HG02938 (cell line): ENCODE data around the gene ITPK1.

Source experiments
- ATAC-seq: cut with Tn5 transposase; IDR thresholded peaks from one replicate; pipeline ENCODE4 v1.9.1; 2021; ENCODE audit warnings: mild to moderate bottlenecking, moderate library complexity; ENCODE audit not compliant: unreplicated experiment

ITPK1 gene

DNA sequence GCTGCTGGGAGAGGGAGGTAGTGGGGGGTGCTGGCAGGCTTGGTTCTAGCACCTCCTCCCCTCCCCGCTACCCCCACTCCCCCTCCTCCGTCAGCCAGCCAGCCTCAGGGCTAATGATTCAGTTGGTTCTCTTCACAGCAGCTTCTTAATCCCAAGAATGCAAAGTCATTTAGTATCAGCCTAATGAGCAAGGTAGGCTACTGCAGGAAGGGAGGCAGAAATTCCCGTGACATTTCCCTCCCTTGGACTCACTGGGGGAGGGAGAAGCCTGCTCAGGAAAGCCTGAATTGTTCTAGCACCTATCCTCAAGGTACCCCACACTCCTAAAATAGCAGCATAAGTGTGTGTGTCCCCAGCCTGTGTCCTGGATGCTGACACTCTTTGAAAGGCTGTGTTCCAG lies 29.8 kb downstream of the ITPK1 start:
- ATAC-seq = no peak

DNA sequence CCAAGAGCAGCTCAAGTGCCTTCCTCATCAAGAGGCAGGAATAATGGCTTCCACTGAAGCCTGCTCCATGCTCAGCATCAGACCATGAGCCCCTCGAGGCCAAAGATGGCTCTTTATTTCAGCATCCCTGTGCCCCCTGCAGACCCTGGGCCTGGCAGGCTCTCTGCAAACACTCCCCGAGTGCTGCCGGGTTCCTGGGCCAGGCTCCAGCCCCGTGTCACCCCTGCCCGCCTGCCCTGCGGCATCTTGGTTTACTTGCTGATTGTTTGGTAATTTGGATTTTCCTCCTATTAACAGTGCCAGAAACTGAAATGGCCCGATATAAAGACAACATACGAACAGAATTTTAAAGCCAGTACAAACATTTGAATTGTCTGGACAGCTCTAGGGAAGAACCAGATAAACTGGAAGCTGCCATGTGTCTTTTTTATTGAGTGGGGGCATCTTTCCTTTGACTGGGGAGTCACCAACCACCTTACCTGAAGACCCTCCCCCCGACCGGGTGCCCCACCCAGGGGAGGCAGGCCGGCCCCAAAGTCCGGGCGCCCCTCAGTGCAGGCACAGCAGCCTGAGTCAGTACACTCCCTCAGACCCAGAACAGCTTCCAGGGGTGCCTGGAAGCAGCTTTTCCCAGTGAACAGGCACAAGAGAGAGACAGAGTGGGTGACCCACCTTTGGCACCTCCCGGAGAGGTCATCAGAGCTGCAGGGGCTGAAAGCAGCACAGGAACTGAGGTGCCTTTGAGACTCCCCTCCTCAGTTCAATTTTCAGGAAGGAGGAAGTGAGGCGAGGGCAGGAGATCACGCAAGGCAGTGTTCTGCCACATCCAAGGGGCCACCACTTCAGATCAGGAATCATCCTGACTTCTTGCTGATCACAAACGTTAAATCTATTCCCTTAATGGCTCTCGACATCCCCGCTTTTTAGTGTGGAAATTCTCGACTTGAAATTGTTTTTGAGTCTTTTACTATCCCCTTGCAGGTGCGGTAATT lies 30.6 kb downstream of the ITPK1 start:
- no peak for ATAC-seq

DNA sequence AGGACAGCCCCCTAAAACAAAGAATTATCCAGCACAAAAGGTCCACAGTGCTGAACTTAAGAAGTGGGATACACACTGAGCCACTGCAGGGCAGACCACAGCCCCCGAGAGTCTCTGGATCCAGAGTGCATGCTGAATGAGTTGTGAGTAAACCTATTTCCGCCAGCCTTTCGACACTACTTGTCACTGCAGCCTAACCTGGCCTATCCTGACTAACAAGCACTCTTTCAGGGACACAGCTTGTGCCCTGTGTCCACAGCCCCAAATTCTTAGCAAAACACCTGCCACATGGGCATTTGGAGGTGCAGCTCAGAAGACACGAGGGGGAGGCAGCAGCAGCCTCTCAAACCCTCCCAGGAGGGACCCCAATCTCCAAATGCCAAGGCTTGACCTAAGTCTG lies 31.3 kb downstream of the ITPK1 start:
- no peak for ATAC-seq

DNA sequence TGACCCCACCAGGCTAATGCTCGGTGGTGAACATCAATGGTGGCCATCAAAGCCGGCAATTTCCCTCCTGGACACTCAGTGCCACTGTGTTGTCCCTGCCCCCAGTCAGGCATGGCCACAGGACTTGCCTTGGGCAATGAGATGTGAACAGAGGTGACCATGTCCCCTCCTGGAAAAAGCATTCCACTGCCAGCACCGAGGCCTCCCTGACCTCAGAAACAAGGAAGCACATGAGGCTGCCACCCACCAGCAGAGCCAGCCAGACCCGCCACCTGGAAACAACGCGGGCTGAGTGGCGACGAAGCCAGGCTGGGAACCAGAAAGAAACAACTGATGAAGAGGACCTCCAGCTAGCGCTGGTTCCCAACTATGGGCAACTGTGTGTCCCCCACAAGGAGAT lies 31.8 kb downstream of the ITPK1 start:
- ATAC-seq = no peak

DNA sequence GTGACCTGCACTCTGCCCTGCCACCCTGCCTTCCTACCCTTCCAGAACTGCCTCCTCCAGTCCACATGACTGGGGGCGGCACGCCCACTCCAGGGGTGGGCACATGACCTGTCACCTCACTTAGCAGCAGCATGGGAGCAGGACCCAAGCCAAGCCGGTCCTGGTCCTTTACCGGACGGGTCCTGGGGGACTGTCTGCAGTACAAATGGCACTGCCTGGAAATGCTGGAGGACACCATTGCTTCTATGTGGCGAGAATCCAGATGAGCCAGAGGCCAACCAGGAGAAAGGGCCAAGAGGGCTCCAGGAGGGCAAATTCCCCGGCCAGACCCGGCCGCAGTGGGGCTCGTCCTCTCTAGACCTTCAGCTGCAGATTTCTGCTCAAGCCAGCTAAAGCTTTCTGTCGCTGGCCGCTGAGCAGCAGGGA lies 33.1 kb downstream of the ITPK1 start:
- no peak for ATAC-seq

DNA sequence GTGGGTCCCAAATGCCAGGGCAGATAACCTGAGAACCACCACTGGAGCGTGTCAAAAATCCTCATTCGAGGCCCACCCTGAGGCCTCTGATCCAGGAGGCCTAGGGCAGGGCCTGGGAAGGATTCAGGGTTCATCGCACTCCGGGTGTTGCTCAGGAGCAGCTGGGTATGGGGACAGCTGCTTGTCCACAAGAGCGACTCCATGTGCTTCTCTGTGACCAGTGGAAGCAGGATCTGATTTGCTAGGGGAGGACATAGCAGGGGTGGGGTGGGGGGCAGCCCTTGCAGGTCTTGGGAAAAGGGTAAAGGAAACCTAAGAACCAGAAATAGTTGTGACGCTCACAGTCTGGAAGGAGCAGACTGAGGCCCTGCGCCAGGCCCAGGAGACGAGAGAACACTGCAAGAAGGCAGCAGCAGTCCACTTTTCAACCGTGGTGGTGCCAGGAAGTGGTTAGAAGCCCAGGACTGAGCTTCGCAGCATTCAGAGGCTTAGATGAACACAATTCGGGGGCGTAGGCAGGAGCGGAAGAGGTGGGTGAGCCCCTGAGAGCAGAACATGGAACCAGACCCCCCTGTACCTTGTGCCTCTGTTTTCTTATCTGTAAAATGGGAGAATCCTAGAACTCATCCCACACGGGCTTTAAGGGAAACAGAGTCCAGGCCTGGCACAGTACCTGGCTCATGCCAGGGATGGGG lies 33.7 kb downstream of the ITPK1 start:
- no peak for ATAC-seq

DNA sequence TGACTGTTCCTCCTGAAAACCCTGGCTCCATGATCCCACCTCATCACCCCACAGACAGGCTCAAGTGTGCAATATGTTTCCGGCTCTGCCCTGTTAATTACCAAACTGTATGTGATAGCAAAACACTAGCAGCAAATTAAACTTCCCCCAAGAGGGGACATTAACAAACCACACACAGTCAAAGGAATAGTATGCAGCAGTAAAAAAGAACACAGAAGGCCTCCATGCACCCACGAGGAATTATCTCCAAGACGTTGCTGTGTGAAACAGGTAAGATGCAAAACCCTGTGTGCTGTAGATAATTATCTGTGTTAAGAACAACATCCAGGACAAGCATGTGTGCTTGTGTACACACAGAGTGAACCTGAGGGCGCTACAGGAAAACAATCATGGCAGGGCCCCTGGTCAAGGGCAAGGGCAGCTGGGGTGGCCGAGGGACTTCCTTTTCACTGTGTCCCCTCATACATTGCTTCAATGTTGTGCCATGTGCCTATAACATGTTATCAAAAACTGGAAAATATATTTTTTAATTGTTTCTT lies 35.8 kb downstream of the ITPK1 start:
- no peak for ATAC-seq

DNA sequence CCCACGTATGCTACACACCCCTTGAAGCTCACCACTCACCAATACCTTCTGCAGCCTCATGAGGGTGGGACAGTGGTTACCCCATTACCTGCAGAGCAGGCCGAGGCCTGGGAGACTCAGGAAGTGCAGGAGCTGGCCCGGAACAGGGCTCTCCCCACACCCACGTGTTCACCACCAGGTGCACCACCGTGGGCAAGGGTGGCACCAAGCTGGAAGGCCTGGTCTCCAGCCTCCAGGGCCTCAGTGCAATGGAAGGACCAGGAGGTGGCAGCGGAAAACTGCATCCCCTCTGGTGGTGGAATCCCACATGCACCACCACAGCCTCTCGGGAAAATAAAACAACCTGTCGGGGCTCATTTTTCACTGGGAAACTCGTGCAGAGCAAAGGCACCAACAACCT lies 36.4 kb downstream of the ITPK1 start:
- no peak for ATAC-seq

DNA sequence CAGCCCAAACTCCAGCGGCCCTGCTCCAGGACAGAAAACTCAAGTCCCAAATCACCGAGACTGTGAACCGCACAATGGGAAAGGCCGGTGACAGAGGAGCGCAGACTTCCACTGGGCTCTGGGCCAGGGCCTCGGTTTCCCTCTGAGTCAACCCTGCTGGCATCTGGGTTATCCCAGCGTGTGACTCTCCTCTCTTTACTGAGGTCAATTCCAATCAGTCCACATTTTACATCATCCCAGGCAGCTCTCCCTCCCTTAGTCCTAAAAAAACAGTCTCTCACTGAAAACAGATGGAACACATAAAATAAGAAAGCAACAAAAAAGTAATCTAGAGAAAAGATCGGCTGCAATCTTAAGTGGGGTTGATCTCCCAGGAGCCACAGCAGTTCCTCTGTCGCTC lies 36.9 kb downstream of the ITPK1 start:
- ATAC-seq = no peak

DNA sequence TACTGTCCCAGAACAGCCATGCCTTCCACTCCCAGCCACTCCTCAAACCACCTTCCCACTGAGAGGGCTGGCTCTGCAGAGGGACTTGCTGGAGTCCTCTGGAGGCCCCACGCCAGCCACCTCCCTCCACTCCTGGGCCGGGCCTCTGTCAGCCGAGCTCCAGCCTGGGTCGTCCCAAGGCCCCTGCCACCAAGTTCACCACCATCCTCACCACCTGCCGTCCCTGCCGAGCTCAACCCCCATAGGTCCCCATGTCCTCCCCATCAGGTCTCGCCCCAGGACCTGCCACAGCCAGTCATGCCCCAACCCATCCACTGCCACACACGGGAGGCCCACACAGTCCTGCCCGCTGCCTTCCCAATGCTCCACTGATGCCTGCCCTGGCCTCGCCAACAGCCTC lies 39.0 kb downstream of the ITPK1 start:
- ATAC-seq = no peak

DNA sequence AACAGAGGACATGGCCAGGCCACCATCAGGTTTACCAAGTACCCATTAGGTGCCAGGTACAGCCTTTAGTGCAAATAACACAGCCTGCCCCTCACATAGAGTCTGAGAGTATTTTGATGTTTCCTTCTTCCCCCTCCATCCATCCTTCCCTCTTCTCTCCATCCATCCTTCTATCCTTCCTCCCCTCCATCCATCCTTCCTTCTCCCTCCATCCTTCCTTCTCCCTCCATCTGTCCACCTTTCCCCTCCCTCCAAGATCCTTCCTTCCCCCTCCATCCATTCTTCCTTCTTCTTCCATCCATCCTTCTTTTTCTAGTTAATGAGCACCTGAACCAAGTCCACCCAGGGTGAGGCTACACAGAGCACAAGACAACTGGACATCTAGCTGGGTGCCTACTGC lies 39.8 kb downstream of the ITPK1 start:
- no peak for ATAC-seq

DNA sequence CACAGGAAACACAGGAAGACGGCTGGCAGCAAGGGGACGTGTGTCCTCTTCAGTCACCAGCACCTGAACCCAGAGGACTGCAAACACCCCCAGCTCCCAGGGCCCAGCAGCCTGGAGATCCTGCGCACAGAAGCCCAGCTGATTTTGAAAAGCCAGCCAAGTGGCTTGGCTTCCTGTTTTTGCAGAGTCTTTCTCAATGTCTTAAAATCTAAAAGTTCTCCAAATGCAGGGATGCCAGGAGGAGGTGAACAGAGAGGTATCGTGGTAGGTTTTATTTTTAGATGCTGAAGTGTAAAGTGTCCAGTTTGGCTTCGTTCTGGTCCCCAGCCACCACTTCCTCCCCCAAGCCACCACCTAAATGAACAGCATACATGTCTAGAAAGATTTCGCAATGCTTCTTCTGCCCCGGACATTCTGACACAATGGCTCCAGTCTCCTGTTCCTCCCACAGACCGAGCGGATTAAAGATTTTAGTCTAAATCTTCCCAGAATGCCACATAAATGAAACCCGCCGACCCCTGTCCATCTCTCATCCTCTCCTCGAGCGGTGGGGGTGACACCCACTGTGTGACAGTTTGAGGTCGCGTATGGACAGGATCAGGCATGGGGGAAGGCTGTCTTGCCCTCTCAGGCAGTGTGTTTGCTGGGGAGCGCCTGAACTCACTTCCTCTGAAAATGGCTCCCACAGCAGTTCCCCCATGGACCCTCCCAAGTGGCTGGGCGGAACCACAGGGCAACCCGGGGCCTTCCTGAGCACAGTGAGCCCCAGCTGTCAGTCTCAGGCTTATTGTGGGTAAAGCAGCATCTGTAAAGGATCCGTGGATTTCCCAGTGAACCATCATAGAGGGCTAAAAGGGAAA lies 41.6 kb downstream of the ITPK1 start:
- no peak for ATAC-seq

DNA sequence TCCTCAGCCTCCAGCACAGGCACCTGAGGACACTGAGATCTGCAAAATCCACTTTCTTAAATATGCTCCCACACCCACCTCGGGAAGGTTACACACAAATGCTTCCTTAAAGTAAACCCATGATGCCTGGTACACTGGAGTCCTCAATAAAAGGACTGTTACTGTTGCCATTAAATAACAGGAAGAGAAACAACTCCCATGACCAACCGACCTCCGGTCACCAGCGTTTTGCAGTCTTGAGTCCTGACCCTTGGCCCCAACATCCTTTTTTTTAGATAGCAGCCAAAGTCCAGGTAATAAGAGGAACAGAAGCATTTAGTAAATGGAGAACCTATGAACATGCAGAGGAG lies 42.4 kb downstream of the ITPK1 start:
- no peak for ATAC-seq

DNA sequence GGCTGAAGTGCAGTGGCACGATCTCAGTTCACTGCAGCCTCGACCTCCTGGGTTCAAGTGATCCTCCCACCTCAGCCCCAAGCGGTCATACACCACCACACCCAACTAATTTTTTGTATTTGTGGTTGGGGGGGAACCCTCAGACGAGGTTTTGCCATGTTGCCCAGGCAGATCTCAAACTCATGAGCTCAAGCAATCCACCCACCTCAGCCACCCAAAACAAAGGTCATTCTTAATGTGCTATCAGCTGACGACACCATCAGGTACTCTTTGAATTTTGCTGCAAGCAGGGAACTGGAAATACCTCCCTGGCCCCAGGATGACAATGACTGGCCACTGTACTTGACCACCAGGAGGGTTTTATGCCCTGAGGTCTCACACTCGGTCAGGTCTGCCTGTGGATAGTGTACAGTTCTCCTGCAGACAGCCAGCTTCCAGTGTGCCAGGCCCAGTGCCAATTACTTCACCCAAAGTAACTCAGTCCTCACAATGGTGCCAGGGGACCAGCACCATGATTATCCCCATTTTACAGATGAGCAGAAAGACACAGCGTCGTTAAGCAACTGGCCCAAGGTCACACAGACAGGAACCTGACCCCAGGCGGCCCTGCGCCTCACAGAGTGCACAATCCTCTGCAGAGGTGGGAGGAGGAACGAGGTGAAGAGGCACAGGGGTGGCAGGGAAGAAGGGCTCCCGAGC lies 42.9 kb downstream of the ITPK1 start:
- no peak for ATAC-seq

DNA sequence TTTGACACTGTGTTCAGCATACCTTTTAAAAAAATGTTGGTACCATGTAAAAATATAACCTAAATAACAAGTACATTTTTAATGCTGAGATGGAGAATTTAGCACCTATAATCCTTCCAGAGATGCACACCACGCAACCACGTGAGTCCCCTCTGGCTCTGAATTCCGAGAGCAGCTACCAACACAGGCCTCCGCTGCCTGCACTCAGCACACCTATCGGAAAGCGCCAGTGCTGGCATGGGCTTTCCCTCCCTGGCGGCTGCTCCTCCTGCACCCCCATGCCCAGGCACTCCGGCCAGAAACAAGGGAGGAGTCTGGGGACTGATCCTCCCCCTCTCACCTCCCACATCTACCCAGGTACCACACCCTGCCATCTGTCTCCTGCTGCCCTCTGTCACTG lies 47.0 kb downstream of the ITPK1 start:
- no peak for ATAC-seq

DNA sequence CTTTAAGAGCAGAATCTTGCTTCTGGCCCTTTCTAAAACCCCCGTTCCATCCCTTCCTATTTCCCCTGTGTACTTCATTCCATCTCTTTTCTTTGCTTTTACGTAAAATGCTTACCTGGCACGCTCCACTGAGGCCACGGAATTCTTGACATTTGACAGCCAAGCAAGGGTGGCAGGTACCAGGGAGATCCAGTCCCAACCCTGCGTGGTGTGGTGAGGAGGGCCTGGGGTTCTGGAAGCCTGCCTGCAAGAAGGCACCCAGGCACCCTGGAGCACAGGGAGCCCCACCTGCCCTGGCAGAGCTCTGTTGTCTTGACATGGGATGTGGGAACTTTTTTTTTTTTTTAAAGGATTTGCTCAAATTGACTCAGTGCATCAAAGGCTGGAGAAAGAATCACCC lies 48.6 kb downstream of the ITPK1 start:
- ATAC-seq = no peak

DNA sequence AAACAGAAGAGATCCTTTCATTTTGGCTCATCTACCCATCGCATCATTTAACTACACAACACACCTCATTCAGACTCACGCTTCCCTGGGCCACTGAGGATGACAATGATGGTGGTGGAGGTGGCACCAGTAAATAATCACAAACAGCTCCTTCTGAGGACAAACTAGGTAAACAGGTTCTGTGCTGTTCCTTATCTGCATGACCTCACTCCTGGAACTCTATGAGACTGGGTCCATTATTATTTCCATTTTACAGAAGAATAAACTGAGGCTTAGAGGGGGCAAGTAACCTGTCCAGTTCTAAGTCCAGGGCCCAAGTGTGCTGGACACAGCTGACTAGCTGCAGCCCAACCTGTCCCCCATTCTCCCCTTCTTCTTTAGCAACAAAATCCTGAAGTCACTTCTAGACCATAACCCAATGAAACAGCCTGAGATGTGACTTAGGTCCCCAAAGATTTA lies 50.4 kb downstream of the ITPK1 start:
- ATAC-seq = no peak

DNA sequence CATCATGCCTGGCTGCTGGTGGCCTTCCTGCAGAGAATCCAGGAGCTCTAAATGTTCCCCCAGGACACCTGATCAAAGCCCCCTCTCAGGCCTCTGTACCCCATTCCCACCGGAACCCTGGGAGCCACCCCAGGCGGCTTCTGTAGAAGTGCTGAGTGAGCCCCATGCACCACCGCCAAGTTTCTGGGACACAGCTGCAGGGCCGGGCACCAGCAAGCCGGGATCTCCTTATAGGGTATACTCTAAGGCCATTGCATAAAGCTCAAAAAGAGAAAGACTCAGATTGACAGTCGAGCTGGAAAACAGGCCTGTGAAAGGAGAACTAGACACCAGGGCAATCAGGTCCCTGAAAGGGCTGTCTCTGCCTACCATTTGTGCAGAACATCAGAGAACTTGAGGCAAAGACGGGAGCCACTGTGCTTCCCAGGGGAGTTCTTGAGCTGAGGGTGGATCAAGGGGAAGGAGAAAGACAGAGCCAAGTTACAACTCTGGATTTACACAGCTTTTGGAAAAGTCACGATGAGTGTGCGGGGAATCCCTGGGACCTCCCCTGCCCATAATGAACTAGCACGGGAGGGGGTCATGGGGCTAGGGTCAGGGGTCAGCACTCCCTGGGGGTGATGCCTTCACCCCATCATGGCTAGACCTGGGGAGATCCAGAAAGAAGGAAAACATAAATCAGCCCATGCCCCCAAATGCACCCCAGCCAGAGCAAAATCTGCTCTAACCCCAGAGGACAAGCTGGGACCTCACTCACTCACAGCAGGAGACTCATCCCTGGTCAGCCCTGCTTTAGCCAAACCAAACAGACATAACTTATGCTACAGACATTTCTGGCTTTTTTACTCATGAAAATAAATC lies 51.1 kb downstream of the ITPK1 start:
- ATAC-seq = no peak

DNA sequence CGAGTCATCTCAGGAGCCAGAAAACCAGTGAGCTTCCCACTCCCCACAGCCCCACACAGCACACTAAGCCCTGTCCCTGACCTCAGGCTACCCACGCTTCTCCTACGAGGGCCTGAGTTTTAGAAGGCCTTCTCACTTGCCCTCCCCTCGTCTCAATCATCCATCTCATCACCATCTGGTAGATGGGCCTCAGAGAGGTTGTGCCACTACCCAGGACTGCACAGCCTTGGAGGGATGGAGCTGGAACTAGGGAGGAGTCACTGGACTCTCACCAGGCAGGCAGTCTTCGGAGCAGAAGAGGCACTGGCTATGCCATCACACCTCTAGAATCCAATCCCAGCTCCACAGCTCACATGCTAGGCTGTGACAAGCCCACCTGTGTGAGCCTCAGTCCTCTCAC lies 52.3 kb downstream of the ITPK1 start:
- ATAC-seq = no peak
